A673 (cell line): ENCODE results near the gene MED19.

ENCODE experiments used
- CTCF ChIP-seq: fragments of 300-800, 200-600 bp; sonication (generic); conservative IDR thresholded peaks from 2 replicates; pipeline ENCODE4 v1.5.1; 2017; ENCODE audit warnings: low read depth, mild to moderate bottlenecking, antibody characterized with exemption, low read length, moderate library complexity, mixed read lengths
- EZH2 ChIP-seq: fragments of 200-600 bp; sonication (generic); IDR thresholded peaks from 2 replicates; pipeline ENCODE4 v1.6.1; 2017; ENCODE audit warnings: borderline replicate concordance, low read depth, mild to moderate bottlenecking, mixed read lengths, antibody characterized with exemption, low read length; ENCODE audit not compliant: poor library complexity, severe bottlenecking

- TF ChIP-seq CTCF (no peak), EZH2 (no peak)
Measured at GRCh38 chr11:57729479-57729878, 17.5 kb upstream of the MED19 start.
